ENCODE data around the gene XKR7.
"Not testable (repeated sequence)": the region's sequence is repeated elsewhere in the genome, so short reads cannot be mapped to it uniquely, and the experiment has no call there.

XKR7 gene

GRCh38 chr20:32019563-32020463, 51.9 kb downstream of the XKR7 start:
- Histone ChIP-seq H3K9me3 (ENCODE audit: control insufficient read depth in 1 of 2, low read length in 2 of 2) (no peaks in the 10 kb centered on the region), H3K27me3 (ENCODE audit: control insufficient read depth in 1 of 2, insufficient read depth in 2 of 2, low read length in 2 of 2) (peaks cover 34 to 42% of the 10 kb centered on the region in 2 donors), H3K36me3 (ENCODE audit: control insufficient read depth in 1 of 2, insufficient read depth in 2 of 2, low read length in 2 of 2) (no peaks in the 10 kb centered on the region), H3K9ac (ENCODE audit: low read depth in 1 of 2, low read length in 2 of 2) (no peak overlapping the region), H3K27ac (ENCODE audit: low read depth, low read length) (no peak overlapping the region), H3K4me1 (ENCODE audit: control insufficient read depth in 1 of 2, insufficient read depth in 2 of 2, low read length in 2 of 2) (peaks cover 3 to 9% of the 10 kb centered on the region in 2 donors), H3K4me3 (ENCODE audit: low read depth in 1 of 2, low read length in 2 of 2) (peak overlapping the region in 1 of 2 donors; percentile 40)

GRCh38 chr20:32021091-32021490, 53.1 kb downstream of the XKR7 start:
- no peaks in the 10 kb centered on the region for H3K9me3 ChIP-seq (ENCODE audit: control insufficient read depth in 1 of 2, low read length in 2 of 2)

GRCh38 chr20:32024683-32025295, 56.8 kb downstream of the XKR7 start:
- H3K27ac ChIP-seq (ENCODE audit: low read depth, low read length) = no peak overlapping the region
- H3K4me3 ChIP-seq (ENCODE audit: low read depth in 1 of 2, low read length in 2 of 2) = no peak overlapping the region
- H3K9ac ChIP-seq (ENCODE audit: low read depth in 1 of 2, low read length in 2 of 2) = no peak overlapping the region
- H3K36me3 ChIP-seq (ENCODE audit: control insufficient read depth in 1 of 2, insufficient read depth in 2 of 2, low read length in 2 of 2) = no peaks in the 10 kb centered on the region
- peaks cover 31 to 36% of the 10 kb centered on the region in 2 donors for H3K27me3 ChIP-seq (ENCODE audit: control insufficient read depth in 1 of 2, insufficient read depth in 2 of 2, low read length in 2 of 2)
- peaks cover 0 to 4% of the 10 kb centered on the region in 2 donors for H3K4me1 ChIP-seq (ENCODE audit: control insufficient read depth in 1 of 2, insufficient read depth in 2 of 2, low read length in 2 of 2)
- no peaks in the 10 kb centered on the region for H3K9me3 ChIP-seq (ENCODE audit: control insufficient read depth in 1 of 2, low read length in 2 of 2)

More at GRCh38 chr20:32021091-32021490, 53.1 kb downstream of the XKR7 start:
- no peak overlapping the region for H3K4me3 ChIP-seq (ENCODE audit: low read depth in 1 of 2, low read length in 2 of 2)
- H3K27me3 ChIP-seq (ENCODE audit: control insufficient read depth in 1 of 2, insufficient read depth in 2 of 2, low read length in 2 of 2) = peaks cover 38 to 46% of the 10 kb centered on the region in 2 donors
- no peak overlapping the region for H3K9ac ChIP-seq (ENCODE audit: low read depth in 1 of 2, low read length in 2 of 2)
- H3K27ac ChIP-seq (ENCODE audit: low read depth, low read length) = no peak overlapping the region
- no peaks in the 10 kb centered on the region for H3K36me3 ChIP-seq (ENCODE audit: control insufficient read depth in 1 of 2, insufficient read depth in 2 of 2, low read length in 2 of 2)
- H3K4me1 ChIP-seq (ENCODE audit: control insufficient read depth in 1 of 2, insufficient read depth in 2 of 2, low read length in 2 of 2) = peaks cover 3 to 9% of the 10 kb centered on the region in 2 donors

GRCh38 chr20:32027643-32028042, 59.7 kb downstream of the XKR7 start:
- no peaks in the 10 kb centered on the region for H3K9me3 ChIP-seq (ENCODE audit: control insufficient read depth in 1 of 2, low read length in 2 of 2)
- peaks cover 0 to 11% of the 10 kb centered on the region in 2 donors for H3K4me1 ChIP-seq (ENCODE audit: control insufficient read depth in 1 of 2, insufficient read depth in 2 of 2, low read length in 2 of 2)
- no peak overlapping the region for H3K9ac ChIP-seq (ENCODE audit: low read depth in 1 of 2, low read length in 2 of 2)
- peaks cover 17 to 28% of the 10 kb centered on the region in 2 donors for H3K27me3 ChIP-seq (ENCODE audit: control insufficient read depth in 1 of 2, insufficient read depth in 2 of 2, low read length in 2 of 2)
- no peak overlapping the region for H3K27ac ChIP-seq (ENCODE audit: low read depth, low read length)
- no peaks in the 10 kb centered on the region for H3K36me3 ChIP-seq (ENCODE audit: control insufficient read depth in 1 of 2, insufficient read depth in 2 of 2, low read length in 2 of 2)
- no peak overlapping the region for H3K4me3 ChIP-seq (ENCODE audit: low read depth in 1 of 2, low read length in 2 of 2)

- Histone ChIP-seq H3K4me1 (ENCODE audit: control insufficient read depth in 1 of 2, insufficient read depth in 2 of 2, low read length in 2 of 2) (peaks cover 0 to 11% of the 10 kb centered on the region in 2 donors), H3K27me3 (ENCODE audit: control insufficient read depth in 1 of 2, insufficient read depth in 2 of 2, low read length in 2 of 2) (peaks cover 22 to 24% of the 10 kb centered on the region in 2 donors), H3K27ac (ENCODE audit: low read depth, low read length) (no peak overlapping the region), H3K9ac (ENCODE audit: low read depth in 1 of 2, low read length in 2 of 2) (no peak overlapping the region), H3K4me3 (ENCODE audit: low read depth in 1 of 2, low read length in 2 of 2) (no peak overlapping the region), H3K36me3 (ENCODE audit: control insufficient read depth in 1 of 2, insufficient read depth in 2 of 2, low read length in 2 of 2) (no peaks in the 10 kb centered on the region), H3K9me3 (ENCODE audit: control insufficient read depth in 1 of 2, low read length in 2 of 2) (no peaks in the 10 kb centered on the region)
These were observed 60.9 kb downstream of the XKR7 start for GRCh38 chr20:32028647-32029372.

- H3K27ac ChIP-seq (ENCODE audit: low read depth, low read length) = no peak overlapping the region
- H3K9me3 ChIP-seq (ENCODE audit: control insufficient read depth in 1 of 2, low read length in 2 of 2) = no peaks in the 10 kb centered on the region
These were observed 61.6 kb downstream of the XKR7 start for GRCh38 chr20:32029561-32029960.

GRCh38 chr20:32031007-32031958, 63.3 kb downstream of the XKR7 start:
- no peaks in the 10 kb centered on the region for H3K9me3 ChIP-seq (ENCODE audit: control insufficient read depth in 1 of 2, low read length in 2 of 2)
- peaks cover 30 to 33% of the 10 kb centered on the region in 2 donors for H3K27me3 ChIP-seq (ENCODE audit: control insufficient read depth in 1 of 2, insufficient read depth in 2 of 2, low read length in 2 of 2)
- H3K4me3 ChIP-seq (ENCODE audit: low read depth in 1 of 2, low read length in 2 of 2) = peak overlapping the region; percentile 35 to 40
- peak overlapping the region in 1 of 2 donors; percentile 13 for H3K9ac ChIP-seq (ENCODE audit: low read depth in 1 of 2, low read length in 2 of 2)
- H3K36me3 ChIP-seq (ENCODE audit: control insufficient read depth in 1 of 2, insufficient read depth in 2 of 2, low read length in 2 of 2) = no peaks in the 10 kb centered on the region
- H3K27ac ChIP-seq (ENCODE audit: low read depth, low read length) = no peak overlapping the region
- peaks cover 0 to 11% of the 10 kb centered on the region in 2 donors for H3K4me1 ChIP-seq (ENCODE audit: control insufficient read depth in 1 of 2, insufficient read depth in 2 of 2, low read length in 2 of 2)

More at GRCh38 chr20:32029561-32029960, 61.6 kb downstream of the XKR7 start:
- Histone ChIP-seq H3K27me3 (ENCODE audit: control insufficient read depth in 1 of 2, insufficient read depth in 2 of 2, low read length in 2 of 2) (peaks cover 24 to 29% of the 10 kb centered on the region in 2 donors), H3K36me3 (ENCODE audit: control insufficient read depth in 1 of 2, insufficient read depth in 2 of 2, low read length in 2 of 2) (no peaks in the 10 kb centered on the region), H3K4me3 (ENCODE audit: low read depth in 1 of 2, low read length in 2 of 2) (no peak overlapping the region), H3K9ac (ENCODE audit: low read depth in 1 of 2, low read length in 2 of 2) (no peak overlapping the region), H3K4me1 (ENCODE audit: control insufficient read depth in 1 of 2, insufficient read depth in 2 of 2, low read length in 2 of 2) (peaks cover 0 to 11% of the 10 kb centered on the region in 2 donors)

- Histone ChIP-seq H3K9ac (ENCODE audit: low read depth in 1 of 2, low read length in 2 of 2) (no peak overlapping the region), H3K27me3 (ENCODE audit: control insufficient read depth in 1 of 2, insufficient read depth in 2 of 2, low read length in 2 of 2) (peaks cover 33 to 35% of the 10 kb centered on the region in 2 donors), H3K9me3 (ENCODE audit: control insufficient read depth in 1 of 2, low read length in 2 of 2) (no peaks in the 10 kb centered on the region), H3K4me3 (ENCODE audit: low read depth in 1 of 2, low read length in 2 of 2) (no peak overlapping the region), H3K4me1 (ENCODE audit: control insufficient read depth in 1 of 2, insufficient read depth in 2 of 2, low read length in 2 of 2) (peaks cover 0 to 7% of the 10 kb centered on the region in 2 donors), H3K36me3 (ENCODE audit: control insufficient read depth in 1 of 2, insufficient read depth in 2 of 2, low read length in 2 of 2) (no peaks in the 10 kb centered on the region), H3K27ac (ENCODE audit: low read depth, low read length) (no peak overlapping the region)
These were observed 65.4 kb downstream of the XKR7 start for GRCh38 chr20:32033316-32033715.

GRCh38 chr20:32033721-32034120, 65.8 kb downstream of the XKR7 start:
- not testable (repeated sequence) for H3K36me3 ChIP-seq (ENCODE audit: control insufficient read depth in 1 of 2, insufficient read depth in 2 of 2, low read length in 2 of 2); H3K9ac ChIP-seq (ENCODE audit: low read depth in 1 of 2, low read length in 2 of 2); H3K4me3 ChIP-seq (ENCODE audit: low read depth in 1 of 2, low read length in 2 of 2); H3K27ac ChIP-seq (ENCODE audit: low read depth, low read length); H3K9me3 ChIP-seq (ENCODE audit: control insufficient read depth in 1 of 2, low read length in 2 of 2); H3K4me1 ChIP-seq (ENCODE audit: control insufficient read depth in 1 of 2, insufficient read depth in 2 of 2, low read length in 2 of 2)
- H3K27me3 ChIP-seq (ENCODE audit: control insufficient read depth in 1 of 2, insufficient read depth in 2 of 2, low read length in 2 of 2) = peaks cover 33 to 35% of the 10 kb centered on the region in 2 donors

Measured in duodenal mucosa (tissue), 2 donors.